Ectodermal cell (in vitro differentiated cells): Measurements from ENCODE around the gene ADCY2.

ENCODE experiments used
- H3K27ac ChIP-seq: 2 replicates; pipeline ENCODE4 v1.7.0; 2013; ENCODE audit warnings: mild to moderate bottlenecking, low read depth, low read length; ENCODE audit not compliant: insufficient read depth, poor library complexity, severe bottlenecking
- H3K27me3 ChIP-seq: 2 replicates; pipeline ENCODE4 v1.7.0; 2013; ENCODE audit warnings: mild to moderate bottlenecking, low read length; ENCODE audit not compliant: insufficient read depth, control insufficient read depth, poor library complexity, severe bottlenecking
- H3K36me3 ChIP-seq: one replicate; pipeline ENCODE4 v1.7.0; 2013; ENCODE audit warnings: low read length; ENCODE audit not compliant: control insufficient read depth, insufficient read depth
- H3K4me1 ChIP-seq: one replicate; pipeline ENCODE4 v1.7.0; 2013; ENCODE audit warnings: low read length; ENCODE audit not compliant: control insufficient read depth, insufficient read depth
- H3K4me3 ChIP-seq: 2 replicates; pipeline ENCODE4 v1.7.0; 2013; ENCODE audit warnings: low read depth, low read length, control low read depth; ENCODE audit not compliant: insufficient read depth
- H3K9me3 ChIP-seq: 2 replicates; pipeline ENCODE4 v1.7.0; 2013; ENCODE audit warnings: mild to moderate bottlenecking, low read length, moderate library complexity; ENCODE audit not compliant: control insufficient read depth
- WGBS, 2 experiments: methylation state at CpG; one replicate each; pipeline ENCODE4 v1.1.7; 2013; ENCODE audit warnings: missing lambda C conversion rate in 2 of 2; 5-methylcytosine and 5-hydroxymethylcytosine counted together

Gene ADCY2

GRCh38 chr5:7634837-7635236 lies 238.9 kb downstream of the ADCY2 start:
- Histone ChIP-seq H3K4me1 (no peaks in the 10 kb centered on the region), H3K4me3 (no peak overlapping the region), H3K36me3 (no peaks in the 10 kb centered on the region), H3K9me3 (no peaks in the 10 kb centered on the region), H3K27ac (no peak overlapping the region), H3K27me3 (no peaks in the 10 kb centered on the region)
- 91 to 94% methylated on average over 3 of the region's 3 CpGs for WGBS, 2 experiments

GRCh38 chr5:7638456-7638855 lies 242.5 kb downstream of the ADCY2 start:
- H3K4me1 ChIP-seq = no peaks in the 10 kb centered on the region
- 94 to 95% methylated on average over 4 of the region's 4 CpGs for WGBS, 2 experiments
- no peaks in the 10 kb centered on the region for H3K36me3 ChIP-seq
- no peak overlapping the region for H3K27ac ChIP-seq
- H3K4me3 ChIP-seq = no peak overlapping the region
- no peaks in the 10 kb centered on the region for H3K9me3 ChIP-seq
- no peaks in the 10 kb centered on the region for H3K27me3 ChIP-seq

GRCh38 chr5:7642029-7642428 lies 246.1 kb downstream of the ADCY2 start:
- Histone ChIP-seq H3K36me3 (no peaks in the 10 kb centered on the region), H3K27ac (no peak overlapping the region), H3K27me3 (no peaks in the 10 kb centered on the region), H3K9me3 (no peaks in the 10 kb centered on the region), H3K4me3 (no peak overlapping the region), H3K4me1 (no peaks in the 10 kb centered on the region)

GRCh38 chr5:7644723-7645122 lies 248.8 kb downstream of the ADCY2 start:
- no peaks in the 10 kb centered on the region for H3K36me3 ChIP-seq
- no peaks in the 10 kb centered on the region for H3K4me1 ChIP-seq
- H3K9me3 ChIP-seq = no peaks in the 10 kb centered on the region
- WGBS, 2 experiments = 77 to 80% methylated on average over 3 of the region's 3 CpGs
- no peak overlapping the region for H3K27ac ChIP-seq
- no peaks in the 10 kb centered on the region for H3K27me3 ChIP-seq
- no peak overlapping the region for H3K4me3 ChIP-seq

GRCh38 chr5:7650755-7651154 lies 254.8 kb downstream of the ADCY2 start:
- WGBS, 2 experiments = 91 to 95% methylated on average over 6 of the region's 6 CpGs
- H3K27ac ChIP-seq = no peak overlapping the region
- no peaks in the 10 kb centered on the region for H3K27me3 ChIP-seq
- H3K4me3 ChIP-seq = no peak overlapping the region
- no peaks in the 10 kb centered on the region for H3K36me3 ChIP-seq
- H3K4me1 ChIP-seq = no peaks in the 10 kb centered on the region
- H3K9me3 ChIP-seq = no peaks in the 10 kb centered on the region

GRCh38 chr5:7653046-7653445 lies 257.1 kb downstream of the ADCY2 start:
- WGBS, 2 experiments = 88 to 96% methylated on average over 6 of the region's 6 CpGs
- Histone ChIP-seq H3K9me3 (no peaks in the 10 kb centered on the region), H3K36me3 (no peaks in the 10 kb centered on the region), H3K27me3 (no peaks in the 10 kb centered on the region), H3K4me1 (no peaks in the 10 kb centered on the region), H3K27ac (no peak overlapping the region), H3K4me3 (no peak overlapping the region)

- H3K4me3 ChIP-seq = no peak overlapping the region
- H3K27me3 ChIP-seq = no peaks in the 10 kb centered on the region
- WGBS, 2 experiments = 92 to 98% methylated on average over 3 of the region's 3 CpGs
- H3K27ac ChIP-seq = no peak overlapping the region
- no peaks in the 10 kb centered on the region for H3K36me3 ChIP-seq
- H3K9me3 ChIP-seq = no peaks in the 10 kb centered on the region
- no peaks in the 10 kb centered on the region for H3K4me1 ChIP-seq
Observed at GRCh38 chr5:7657153-7657552, 261.2 kb downstream of the ADCY2 start.

- Histone ChIP-seq H3K36me3 (no peaks in the 10 kb centered on the region), H3K9me3 (no peaks in the 10 kb centered on the region)
- 88 to 97% methylated on average over 3 to 4 of the region's 4 CpGs for WGBS, 2 experiments
Observed at GRCh38 chr5:7659420-7659819, 263.5 kb downstream of the ADCY2 start.

GRCh38 chr5:7662289-7662688 lies 266.4 kb downstream of the ADCY2 start:
- WGBS, 2 experiments = 92 to 98% methylated on average over 5 to 6 of the region's 6 CpGs

More at GRCh38 chr5:7659420-7659819, 263.5 kb downstream of the ADCY2 start:
- no peaks in the 10 kb centered on the region for H3K4me1 ChIP-seq
- H3K27me3 ChIP-seq = no peaks in the 10 kb centered on the region
- H3K4me3 ChIP-seq = no peak overlapping the region
- no peak overlapping the region for H3K27ac ChIP-seq

GRCh38 chr5:7663808-7664207 lies 267.9 kb downstream of the ADCY2 start:
- 75 to 76% methylated on average over 3 of the region's 3 CpGs for WGBS, 2 experiments
- Histone ChIP-seq H3K4me3 (no peak overlapping the region), H3K9me3 (no peaks in the 10 kb centered on the region), H3K4me1 (no peaks in the 10 kb centered on the region), H3K27me3 (no peaks in the 10 kb centered on the region), H3K27ac (no peak overlapping the region), H3K36me3 (no peaks in the 10 kb centered on the region)

More at GRCh38 chr5:7662289-7662688, 266.4 kb downstream of the ADCY2 start:
- no peaks in the 10 kb centered on the region for H3K4me1 ChIP-seq
- H3K36me3 ChIP-seq = no peaks in the 10 kb centered on the region
- no peak overlapping the region for H3K27ac ChIP-seq
- H3K4me3 ChIP-seq = no peak overlapping the region
- no peaks in the 10 kb centered on the region for H3K9me3 ChIP-seq
- H3K27me3 ChIP-seq = no peaks in the 10 kb centered on the region

- 88 to 89% methylated on average over 2 of the region's 2 CpGs for WGBS, 2 experiments
- Histone ChIP-seq H3K27me3 (no peaks in the 10 kb centered on the region), H3K9me3 (no peaks in the 10 kb centered on the region), H3K27ac (no peak overlapping the region), H3K4me1 (no peaks in the 10 kb centered on the region), H3K36me3 (no peaks in the 10 kb centered on the region), H3K4me3 (no peak overlapping the region)
Observed at GRCh38 chr5:7664208-7664607, 268.3 kb downstream of the ADCY2 start.
